Inflammatory macrophage (primary cell): Measurements from ENCODE around the gene EPHA5.

Experiments used
- DNase-seq, 2 donors: peaks; one replicate each; pipeline ENCODE4 v3.0.0-alpha.2; 2020 to 2022
- total RNA-seq, 18 experiments: gene quantifications; one replicate each; lab custom pipeline; 2026; ENCODE audit warnings: mixed read lengths in 6 of 18, inconsistent platforms in 2 of 18; lab: John Stamatoyannopoulos, UW

Gene EPHA5
- 0 to 0.37 (median 0) reads per million in 18 experiments for total RNA-seq

DNA sequence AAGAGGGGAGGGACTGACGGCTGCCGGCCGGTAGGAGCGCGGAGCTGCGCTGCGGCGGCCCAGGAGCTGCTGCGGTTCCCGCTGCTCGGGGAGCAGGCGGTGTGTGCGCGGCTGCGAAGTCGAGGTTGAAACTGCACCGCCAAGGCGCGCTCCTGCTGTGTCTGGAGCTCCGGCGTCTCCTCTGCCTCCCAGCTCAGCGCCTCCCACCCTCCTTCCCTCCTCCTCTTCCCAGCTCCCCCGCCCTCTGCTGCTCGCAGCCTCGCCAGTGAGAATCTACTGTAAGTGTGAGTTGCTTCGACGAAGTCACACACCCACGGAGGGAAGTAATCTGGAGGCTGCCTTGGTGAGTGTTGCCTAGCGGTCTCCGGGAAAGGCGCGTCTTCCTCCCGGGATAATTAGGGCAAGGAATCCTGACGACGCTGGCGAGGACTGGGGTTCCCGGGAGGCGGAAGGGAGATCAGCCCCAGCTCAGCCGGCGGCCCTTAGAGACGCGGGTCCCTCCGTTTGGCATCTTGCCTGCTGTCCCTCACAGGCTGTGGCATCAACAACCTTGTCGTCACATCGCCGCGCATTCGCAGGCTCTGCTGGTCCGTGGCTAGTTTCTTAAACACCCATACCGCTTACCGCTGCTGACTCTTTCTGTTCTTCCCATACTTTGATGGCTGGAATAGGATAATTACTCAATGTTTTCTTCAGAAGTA is at the start of gene EPHA5:
EPHA5 (minus strand) TSS at position 159 of the 701 bp plus-strand sequence. CDS start 747 bp downstream, outside the sequence.
- DNase-seq = no peak

- no peak for DNase-seq
These were observed 49.3 kb upstream of the EPHA5 start for GRCh38 chr4:65719635-65720034.

DNA sequence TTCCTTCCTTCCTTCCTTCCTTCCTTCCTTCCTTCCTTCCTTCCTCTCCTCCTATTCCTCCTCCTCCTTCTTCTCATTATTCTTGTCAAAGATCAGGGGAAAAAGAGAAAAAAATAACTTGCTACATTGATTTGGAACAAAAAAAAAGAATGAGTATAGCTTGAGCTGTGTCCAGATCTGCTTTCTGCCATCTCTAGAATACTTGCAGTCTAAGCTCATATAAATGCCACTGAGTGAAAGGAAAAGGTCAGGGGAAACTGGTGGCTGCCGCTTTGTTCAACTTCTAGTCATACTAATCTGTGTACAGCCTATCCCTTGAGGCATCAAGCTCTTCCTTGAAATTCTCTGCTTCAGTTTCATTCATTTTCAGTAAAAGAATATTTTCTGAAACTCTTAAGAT is 28.3 kb upstream of the EPHA5 start:
- DNase-seq = no peak

- DNase-seq = no peak
These were observed 26.1 kb upstream of the EPHA5 start for GRCh38 chr4:65696436-65696835.

- DNase-seq = no peak
These were observed 1.1 kb upstream of the EPHA5 start for GRCh38 chr4:65671372-65671771.

DNA sequence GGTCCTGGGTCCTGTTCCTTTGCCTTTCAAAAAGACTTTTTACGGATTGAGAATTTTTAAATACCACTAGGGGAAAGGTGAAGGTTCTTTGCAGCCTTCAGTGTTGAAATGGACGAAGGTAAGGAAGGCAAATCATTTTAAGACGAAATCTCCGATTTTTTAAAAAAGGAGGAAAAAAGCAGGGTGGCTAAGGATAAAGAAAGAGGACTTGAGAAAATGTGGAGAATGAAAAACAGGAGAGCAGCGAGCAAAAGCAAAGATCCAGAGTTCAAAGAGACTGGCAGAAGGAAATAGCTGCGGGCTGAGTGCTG is 314 bp downstream of the EPHA5 start:
- DNase-seq = no peak

- DNase-seq = no peak
These were observed 924 bp downstream of the EPHA5 start for GRCh38 chr4:65669111-65670019.

GRCh38 chr4:65668201-65669089 is 1.8 kb downstream of the EPHA5 start:
- no peak for DNase-seq

- DNase-seq = no peak
These were observed 2.7 kb downstream of the EPHA5 start for GRCh38 chr4:65667506-65668041.

DNA sequence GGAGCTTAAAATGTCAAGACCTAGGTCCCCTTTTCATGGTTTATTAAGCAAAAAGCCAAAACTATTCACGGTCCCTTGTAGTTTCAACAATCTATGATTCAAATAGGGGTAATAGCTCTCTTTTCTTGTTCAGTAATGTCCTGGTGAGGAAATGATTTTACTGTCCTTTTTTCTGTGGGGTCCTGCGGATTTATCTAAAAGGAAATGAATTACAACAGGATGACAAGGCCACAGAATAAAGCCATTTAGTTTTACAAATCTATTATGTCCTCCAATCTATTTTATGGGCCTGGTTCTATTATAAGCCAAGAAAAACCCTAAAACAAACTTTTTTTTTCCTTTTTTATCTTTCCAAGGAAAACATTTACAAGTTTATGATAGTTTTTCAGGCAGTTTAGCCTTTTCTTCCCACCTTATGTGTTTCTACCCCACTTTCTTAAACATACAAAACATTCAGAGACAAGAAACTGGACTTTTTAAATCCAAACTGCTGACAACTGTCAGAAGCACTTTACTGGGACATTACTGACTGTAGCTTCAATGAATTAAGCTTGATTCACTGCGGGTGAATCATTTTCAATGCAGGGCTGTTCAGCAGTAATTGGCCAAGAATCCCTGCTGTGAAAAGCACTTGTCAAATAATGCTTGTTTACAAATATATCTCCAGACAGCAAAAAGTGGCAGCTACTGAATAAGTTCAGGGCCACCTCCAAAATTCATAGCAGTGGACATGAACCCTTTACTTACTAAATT is 4.3 kb downstream of the EPHA5 start:
- no peak for DNase-seq

- no peak for DNase-seq
These were observed 8.8 kb downstream of the EPHA5 start for GRCh38 chr4:65661471-65661870.

DNA sequence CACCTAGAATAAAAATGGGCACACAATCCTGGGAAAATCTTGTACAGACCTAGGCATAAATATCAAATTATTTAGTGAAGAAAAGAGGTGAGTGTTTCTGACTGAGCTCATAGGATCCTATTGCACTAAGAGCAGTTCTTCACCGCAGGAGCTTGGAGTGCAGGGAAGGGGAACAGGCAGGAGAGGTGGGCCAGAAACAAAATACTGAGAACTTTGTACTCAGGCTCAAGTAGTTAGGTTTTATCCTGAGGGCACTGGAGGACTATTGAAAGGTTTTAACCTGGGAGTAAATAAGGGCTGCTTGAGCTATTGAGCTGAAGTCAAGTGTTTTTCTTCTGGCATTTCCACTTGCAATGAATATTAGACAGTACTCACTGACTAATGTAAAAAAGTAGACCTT is 12.2 kb downstream of the EPHA5 start:
- DNase-seq = no peak

- DNase-seq = no peak
These were observed 14.3 kb downstream of the EPHA5 start for GRCh38 chr4:65656008-65656407.

DNA sequence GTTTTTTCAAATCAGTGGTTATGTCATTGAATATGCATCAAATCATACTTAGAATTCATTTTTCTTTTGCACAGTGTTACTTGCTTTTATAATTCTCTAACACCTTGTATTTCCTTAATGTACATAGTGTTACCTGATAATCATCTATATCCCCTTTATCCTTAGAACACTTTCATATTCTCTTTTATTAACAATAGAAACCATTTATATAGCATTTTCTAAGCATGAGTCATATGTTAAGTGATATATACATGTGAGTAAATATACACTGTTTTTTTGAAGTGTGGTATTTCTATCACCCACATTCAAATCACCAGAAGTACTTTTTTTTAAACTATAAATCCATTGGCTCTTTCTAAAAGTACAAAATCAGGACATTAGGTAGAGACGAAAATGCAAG is 15.3 kb downstream of the EPHA5 start:
- DNase-seq = no peak

GRCh38 chr4:65653740-65654361 is 16.4 kb downstream of the EPHA5 start:
- no peak for DNase-seq

GRCh38 chr4:65651751-65652150 is 18.5 kb downstream of the EPHA5 start:
- DNase-seq = no peak

- no peak for DNase-seq
These were observed 19.3 kb downstream of the EPHA5 start for GRCh38 chr4:65651031-65651430.

DNA sequence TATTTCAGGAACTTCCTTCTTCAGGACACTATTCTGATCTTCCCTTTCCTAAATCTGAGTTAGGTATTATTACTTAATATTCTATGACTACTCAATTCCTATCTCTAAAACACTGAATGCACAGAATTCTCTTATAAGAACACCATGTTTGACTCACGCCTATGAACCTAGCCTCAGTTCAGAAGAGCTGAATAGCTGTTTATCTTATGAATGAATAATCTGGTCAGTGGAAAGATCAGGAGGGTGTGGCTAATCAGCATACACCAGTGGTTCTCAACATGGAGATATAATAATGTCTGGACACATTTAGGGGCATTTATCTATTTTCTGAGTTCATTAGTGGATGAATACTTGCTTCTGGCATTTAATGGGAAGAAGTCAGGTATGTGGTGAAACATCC is 24.2 kb downstream of the EPHA5 start:
- DNase-seq = no peak

GRCh38 chr4:65645185-65645584 is 25.1 kb downstream of the EPHA5 start:
- no peak for DNase-seq

- DNase-seq = no peak
These were observed 35.1 kb downstream of the EPHA5 start for GRCh38 chr4:65635051-65635821.

GRCh38 chr4:65624651-65625050 is 45.6 kb downstream of the EPHA5 start:
- DNase-seq = no peak
